NT2/D1 (cell line): Measurements from ENCODE around the gene DR1.
"Not testable (repeated sequence)": the region's sequence is repeated elsewhere in the genome, so short reads cannot be mapped to it uniquely, and the experiment has no call there.

Experiments used
- DNase-seq: peaks from one replicate; pipeline ENCODE4 v3.0.0-alpha.2; 2011; ENCODE audit warnings: low read depth, low spot score
- H3K27me3 ChIP-seq: 2 replicates; pipeline ENCODE4 v1.6.0; 2011; ENCODE audit warnings: mild to moderate bottlenecking; ENCODE audit not compliant: insufficient read length, insufficient read depth
- H3K36me3 ChIP-seq: 2 replicates; pipeline ENCODE4 v1.6.1; 2011; ENCODE audit warnings: mild to moderate bottlenecking, low read length, mixed read lengths; ENCODE audit not compliant: insufficient read depth, insufficient read length
- H3K4me1 ChIP-seq: 2 replicates; pipeline ENCODE4 v1.5.1; 2011; ENCODE audit not compliant: insufficient read depth, insufficient read length
- H3K4me3 ChIP-seq: 2 replicates; pipeline ENCODE4 v1.5.1; 2011; ENCODE audit warnings: low read depth; ENCODE audit not compliant: insufficient read length
- H3K9ac ChIP-seq: 2 replicates; pipeline ENCODE4 v1.6.0; 2011; ENCODE audit warnings: low read depth; ENCODE audit not compliant: insufficient read length
- H3K9me3 ChIP-seq: 2 replicates; pipeline ENCODE4 v1.5.1; 2011; ENCODE audit warnings: mild to moderate bottlenecking, low read length; ENCODE audit not compliant: insufficient read depth
- SUZ12 ChIP-seq: IDR thresholded peaks from 2 replicates; pipeline ENCODE4 v1.6.1; 2011; ENCODE audit not compliant: insufficient read length, insufficient read depth; ENCODE audit errors: extremely low read depth
- YY1 ChIP-seq: IDR thresholded peaks from 2 replicates; pipeline ENCODE4 v1.6.1; 2011; ENCODE audit not compliant: insufficient read length, insufficient read depth
- ZNF274 ChIP-seq: IDR thresholded peaks from 2 replicates; pipeline ENCODE4 v1.6.1; 2011; ENCODE audit warnings: mild to moderate bottlenecking, low read depth, low read length

DR1 gene

GRCh38 chr1:93358293-93358692 is 12.6 kb downstream of the DR1 start:
- Histone ChIP-seq H3K4me3 (no peak overlapping the region), H3K9me3 (no peaks in the 10 kb centered on the region), H3K36me3 (peaks cover 80% of the 10 kb centered on the region), H3K4me1 (no peaks in the 10 kb centered on the region), H3K27me3 (no peaks in the 10 kb centered on the region), H3K9ac (no peak overlapping the region)
- TF ChIP-seq YY1, result no peak
- DNase-seq, result no peak

GRCh38 chr1:93360111-93360510 is 14.4 kb downstream of the DR1 start:
- Histone ChIP-seq H3K27me3 (no peaks in the 10 kb centered on the region), H3K4me1 (no peaks in the 10 kb centered on the region), H3K9ac (no peak overlapping the region), H3K36me3 (peaks cover 76% of the 10 kb centered on the region), H3K4me3 (no peak overlapping the region), H3K9me3 (no peaks in the 10 kb centered on the region)
- no peak for DNase-seq
- TF ChIP-seq YY1 (no peak), ZNF274 (no peak), SUZ12 (no peak)

- Histone ChIP-seq H3K4me3 (no peak overlapping the region), H3K4me1 (no peaks in the 10 kb centered on the region), H3K27me3 (no peaks in the 10 kb centered on the region), H3K36me3 (peaks cover 67% of the 10 kb centered on the region), H3K9ac (no peak overlapping the region), H3K9me3 (no peaks in the 10 kb centered on the region)
- TF ChIP-seq ZNF274, result no peak
- no peak for TF ChIP-seq SUZ12
- no peak for TF ChIP-seq YY1
- DNase-seq, result no peak
Measured at GRCh38 chr1:93362237-93362636, 16.5 kb downstream of the DR1 start.

GRCh38 chr1:93365813-93366212 is 20.1 kb downstream of the DR1 start:
- H3K36me3 ChIP-seq, result peaks cover 47% of the 10 kb centered on the region
- DNase-seq, result no peak
- no peaks in the 10 kb centered on the region for H3K27me3 ChIP-seq
- H3K9me3 ChIP-seq, result no peaks in the 10 kb centered on the region
- H3K4me1 ChIP-seq, result no peaks in the 10 kb centered on the region
- no peak overlapping the region for H3K9ac ChIP-seq
- no peak overlapping the region for H3K4me3 ChIP-seq
- no peak for TF ChIP-seq YY1
- no peak for TF ChIP-seq SUZ12
- no peak for TF ChIP-seq ZNF274

- DNase-seq, result no peak
- H3K9me3 ChIP-seq, result no peaks in the 10 kb centered on the region
- TF ChIP-seq ZNF274 (no peak), YY1 (no peak), SUZ12 (no peak)
- no peak overlapping the region for H3K4me3 ChIP-seq
- peaks cover 25% of the 10 kb centered on the region for H3K36me3 ChIP-seq
- H3K9ac ChIP-seq, result no peak overlapping the region
- no peaks in the 10 kb centered on the region for H3K27me3 ChIP-seq
- H3K4me1 ChIP-seq, result no peaks in the 10 kb centered on the region
Measured at GRCh38 chr1:93369734-93370133, 24.0 kb downstream of the DR1 start.

GRCh38 chr1:93374334-93375106 is 28.8 kb downstream of the DR1 start:
- TF ChIP-seq ZNF274 (no peak), YY1 (no peak)
- H3K9me3 ChIP-seq, result 0 out of 2 replicates have a peak, but pooled peaks cover 3% of the 10 kb centered on the region
- H3K4me3 ChIP-seq, result no peak overlapping the region
- H3K27me3 ChIP-seq, result no peaks in the 10 kb centered on the region
- DNase-seq, result no peak
- no peaks in the 10 kb centered on the region for H3K4me1 ChIP-seq
- H3K9ac ChIP-seq, result no peak overlapping the region
- no peaks in the 10 kb centered on the region for H3K36me3 ChIP-seq

- H3K4me3 ChIP-seq, result no peak overlapping the region
- no peaks in the 10 kb centered on the region for H3K4me1 ChIP-seq
- no peak for TF ChIP-seq SUZ12
- no peak overlapping the region for H3K9ac ChIP-seq
- H3K9me3 ChIP-seq, result peaks cover 24% of the 10 kb centered on the region
- H3K36me3 ChIP-seq, result no peaks in the 10 kb centered on the region
- DNase-seq, result no peak
- H3K27me3 ChIP-seq, result no peaks in the 10 kb centered on the region
Measured at GRCh38 chr1:93384656-93385055, 38.9 kb downstream of the DR1 start.

GRCh38 chr1:93386268-93386667 is 40.6 kb downstream of the DR1 start:
- peaks cover 24% of the 10 kb centered on the region for H3K9me3 ChIP-seq

More at GRCh38 chr1:93386268-93386667, 40.6 kb downstream of the DR1 start:
- not testable (repeated sequence) for H3K9ac ChIP-seq, H3K27me3 ChIP-seq, H3K4me3 ChIP-seq, DNase-seq, H3K4me1 ChIP-seq, H3K36me3 ChIP-seq
